Tibial artery (tissue), 4 donors: ENCODE results near the gene LCE1F.

Experiments
- DNase-seq, 2 donors: peaks; one replicate each; pipeline ENCODE4 v3.0.0-alpha.2; 2019
- H3K27ac ChIP-seq, 2 donors: fragments of 200-600 bp; sonication (generic) in 1 of 2; 1 replicate in 1 of 2; 2 replicates in 1 of 2; pipeline ENCODE4 v1.5.1; 2018 to 2019; ENCODE audit warnings: mild to moderate bottlenecking in 1 of 2
- H3K27me3 ChIP-seq, 2 donors: fragments of 200-600 bp; sonication (generic) in 1 of 2; one replicate each; pipeline versions ENCODE4 v1.5.1 to v1.6.0; 2016 to 2019
- H3K36me3 ChIP-seq, 3 donors: fragments of 200-600 bp; sonication (generic) in 2 of 3; one replicate each; pipeline ENCODE4 v1.5.1; 2016 to 2019; ENCODE audit warnings: mild to moderate bottlenecking in 2 of 3
- H3K4me1 ChIP-seq, 4 donors: fragments of 200-600 bp; sonication (generic) in 2 of 4; 1 replicate in 3 of 4; 2 replicates in 1 of 4; pipeline ENCODE4 v1.5.1; 2016 to 2019
- H3K4me3 ChIP-seq, 2 donors: fragments of 200-600 bp; sonication (generic) in 1 of 2; 1 replicate in 1 of 2; 2 replicates in 1 of 2; pipeline ENCODE4 v1.5.1; 2018 to 2019; ENCODE audit warnings: mild to moderate bottlenecking in 2 of 2
- H3K9me3 ChIP-seq, 3 donors: fragments of 200-600 bp; sonication (generic) in 1 of 3; one replicate each; pipeline ENCODE4 v1.5.1; 2016 to 2019
- CTCF ChIP-seq, 2 experiments: fragments of 200-600 bp in 1 of 2; fragments of 450-650 bp in 1 of 2; IDR thresholded peaks; one replicate each; pipeline ENCODE4 v1.5.1; 2017 to 2019; ENCODE audit warnings: antibody characterized with exemption in 2 of 2, mild to moderate bottlenecking in 1 of 2, moderate library complexity in 1 of 2
- intact Hi-C: fragments of 100-400 bp; cut with DNase I; formaldehyde crosslinking; loops from one replicate; pipeline ENCODE4 v1.15.0; 2023; ENCODE audit warnings: low total_unique reads

Gene LCE1F

DNA sequence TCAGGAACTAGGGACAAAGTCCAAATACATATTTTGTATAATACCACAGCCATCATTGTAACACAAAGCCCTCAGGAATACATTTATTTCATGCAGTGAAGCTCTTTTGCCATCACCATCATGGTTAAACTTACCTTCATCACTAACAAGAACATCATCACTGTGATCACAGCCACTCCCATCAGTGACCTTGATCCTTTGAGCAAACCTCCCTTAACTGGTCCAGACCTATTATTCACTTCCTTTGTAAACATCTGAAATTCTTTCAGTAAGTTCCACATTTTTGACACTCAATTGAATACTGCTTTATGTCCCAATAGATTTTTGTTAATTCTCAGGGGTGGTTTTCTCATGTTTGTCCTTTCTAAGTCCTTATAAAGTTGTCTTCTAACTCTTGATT is 33.3 kb upstream of the LCE1F start:
- no peak overlapping the region for H3K4me3 ChIP-seq
- no peak overlapping the region for H3K27ac ChIP-seq
- H3K27me3 ChIP-seq = no peaks in the 10 kb centered on the region
- TF ChIP-seq CTCF (IDR thresholded peaks at IDR 0.05) = no peak
- no peaks in the 10 kb centered on the region for H3K9me3 ChIP-seq
- H3K4me1 ChIP-seq = no peaks in the 10 kb centered on the region
- intact Hi-C loops = no loop called here
- no peak for DNase-seq
- no peaks in the 10 kb centered on the region for H3K36me3 ChIP-seq

DNA sequence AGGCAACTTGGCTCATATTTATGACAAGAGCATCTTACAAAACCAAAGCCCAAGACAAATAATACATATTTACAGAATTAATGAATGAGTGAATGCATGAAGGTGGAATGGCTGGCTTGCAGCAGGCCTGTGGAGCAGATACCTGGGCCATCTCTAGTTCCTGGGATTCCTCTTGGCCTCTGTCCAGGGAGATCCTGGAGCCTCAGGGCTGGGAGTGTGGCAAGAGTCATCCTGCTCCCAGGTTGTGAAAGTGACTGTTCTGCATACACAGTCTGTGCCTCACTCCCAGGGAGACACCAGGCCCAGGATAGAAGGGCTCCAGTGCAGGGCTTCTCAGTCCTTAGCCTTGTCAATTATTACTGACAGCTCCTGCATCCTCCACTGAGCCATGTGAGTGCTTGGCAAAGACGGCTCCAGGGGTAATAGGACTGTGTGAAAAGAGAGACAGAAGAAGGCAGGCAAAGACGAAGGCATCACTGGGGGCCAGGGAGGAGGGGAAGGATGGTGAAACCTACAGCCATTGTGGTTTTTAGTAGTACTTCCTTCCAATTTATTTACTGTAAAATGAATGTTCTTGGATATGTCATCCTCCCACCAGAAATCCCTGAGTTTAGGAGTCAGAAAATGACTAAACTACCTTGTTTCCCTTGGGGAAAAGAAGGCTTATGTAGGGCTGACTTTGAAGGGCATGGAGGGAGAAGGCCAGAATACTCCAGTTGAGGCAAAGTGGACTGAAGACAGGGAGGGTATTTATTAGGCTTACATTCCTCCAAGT is 31.4 kb upstream of the LCE1F start:
- no peak for DNase-seq
- no peak overlapping the region for H3K27ac ChIP-seq
- no peaks in the 10 kb centered on the region for H3K4me1 ChIP-seq
- no peaks in the 10 kb centered on the region for H3K27me3 ChIP-seq
- no peak for TF ChIP-seq CTCF (IDR thresholded peaks at IDR 0.05)
- H3K9me3 ChIP-seq = no peaks in the 10 kb centered on the region
- no peaks in the 10 kb centered on the region for H3K36me3 ChIP-seq
- intact Hi-C loops = no loop called here
- H3K4me3 ChIP-seq = no peak overlapping the region

- no peaks in the 10 kb centered on the region for H3K36me3 ChIP-seq
- H3K27me3 ChIP-seq = no peaks in the 10 kb centered on the region
- H3K4me3 ChIP-seq = no peak overlapping the region
- no peak for TF ChIP-seq CTCF (IDR thresholded peaks at IDR 0.05)
- H3K27ac ChIP-seq = no peak overlapping the region
- H3K9me3 ChIP-seq = no peaks in the 10 kb centered on the region
- intact Hi-C loops = no loop called here
- H3K4me1 ChIP-seq = no peaks in the 10 kb centered on the region
- DNase-seq = no peak
These were observed 29.6 kb upstream of the LCE1F start for GRCh38 chr1:152745289-152745704.

- no peak overlapping the region for H3K27ac ChIP-seq
- DNase-seq = no peak
- no peak overlapping the region for H3K4me3 ChIP-seq
- H3K36me3 ChIP-seq = no peaks in the 10 kb centered on the region
- TF ChIP-seq CTCF (IDR thresholded peaks at IDR 0.05) = no peak
- H3K27me3 ChIP-seq = no peaks in the 10 kb centered on the region
- no peaks in the 10 kb centered on the region for H3K9me3 ChIP-seq
- no peaks in the 10 kb centered on the region for H3K4me1 ChIP-seq
- intact Hi-C loops = no loop called here
These were observed 29.0 kb upstream of the LCE1F start for GRCh38 chr1:152745765-152746444.

GRCh38 chr1:152747831-152748230 is 27.1 kb upstream of the LCE1F start:
- no peak for TF ChIP-seq CTCF (IDR thresholded peaks at IDR 0.05)
- no peaks in the 10 kb centered on the region for H3K27me3 ChIP-seq

More at GRCh38 chr1:152747831-152748230, 27.1 kb upstream of the LCE1F start:
- intact Hi-C loops = no loop called here
- Histone ChIP-seq H3K4me1 (no peaks in the 10 kb centered on the region), H3K36me3 (no peaks in the 10 kb centered on the region), H3K9me3 (no peaks in the 10 kb centered on the region), H3K4me3 (no peak overlapping the region), H3K27ac (no peak overlapping the region)
- DNase-seq = no peak
